22Rv1 (cell line): ENCODE data around the gene LMBR1.
"Not testable (repeated sequence)": the region's sequence is repeated elsewhere in the genome, so short reads cannot be mapped to it uniquely, and the experiment has no call there.

Source experiments
- ZFX ChIP-seq: fragments of 450-650 bp; IDR thresholded peaks from 2 replicates; pipeline ENCODE4 v1.6.1; 2017; ENCODE audit warnings: antibody characterized with exemption, borderline replicate concordance
- TF ChIP-seq, protein P1 (sequence below): fragments of 450-650 bp; IDR thresholded peaks from 2 replicates; pipeline ENCODE4 v1.5.1; 2017; ENCODE audit warnings: mild to moderate bottlenecking

DNA sequence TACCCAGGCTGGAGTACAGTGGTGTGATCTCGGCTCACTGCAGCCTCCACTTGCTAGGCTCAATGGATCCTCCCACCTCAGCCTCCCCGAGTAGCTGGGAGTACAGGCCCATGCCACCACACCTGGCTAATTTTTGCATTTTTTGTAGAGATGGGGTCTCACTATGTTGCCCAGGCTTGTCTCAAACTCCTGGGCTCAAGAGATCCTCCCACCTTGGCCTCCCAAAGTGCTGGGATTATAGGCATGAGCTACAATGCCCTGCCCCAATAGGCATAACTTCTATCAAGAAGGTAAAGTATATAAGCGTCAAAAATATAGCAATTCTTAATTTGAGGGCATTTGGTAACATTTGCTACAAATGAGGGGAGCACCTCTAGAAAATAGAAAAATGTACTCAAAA is 43.8 kb upstream of the LMBR1 start:
- TF ChIP-seq, protein P1, sequence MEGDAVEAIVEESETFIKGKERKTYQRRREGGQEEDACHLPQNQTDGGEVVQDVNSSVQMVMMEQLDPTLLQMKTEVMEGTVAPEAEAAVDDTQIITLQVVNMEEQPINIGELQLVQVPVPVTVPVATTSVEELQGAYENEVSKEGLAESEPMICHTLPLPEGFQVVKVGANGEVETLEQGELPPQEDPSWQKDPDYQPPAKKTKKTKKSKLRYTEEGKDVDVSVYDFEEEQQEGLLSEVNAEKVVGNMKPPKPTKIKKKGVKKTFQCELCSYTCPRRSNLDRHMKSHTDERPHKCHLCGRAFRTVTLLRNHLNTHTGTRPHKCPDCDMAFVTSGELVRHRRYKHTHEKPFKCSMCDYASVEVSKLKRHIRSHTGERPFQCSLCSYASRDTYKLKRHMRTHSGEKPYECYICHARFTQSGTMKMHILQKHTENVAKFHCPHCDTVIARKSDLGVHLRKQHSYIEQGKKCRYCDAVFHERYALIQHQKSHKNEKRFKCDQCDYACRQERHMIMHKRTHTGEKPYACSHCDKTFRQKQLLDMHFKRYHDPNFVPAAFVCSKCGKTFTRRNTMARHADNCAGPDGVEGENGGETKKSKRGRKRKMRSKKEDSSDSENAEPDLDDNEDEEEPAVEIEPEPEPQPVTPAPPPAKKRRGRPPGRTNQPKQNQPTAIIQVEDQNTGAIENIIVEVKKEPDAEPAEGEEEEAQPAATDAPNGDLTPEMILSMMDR = not testable (repeated sequence)
- not testable (repeated sequence) for TF ChIP-seq ZFX
